GM12878 (cell line): Measurements from ENCODE around the gene FBXL14. TPM values are rescaled to one million over a fixed set of nuclear protein-coding genes. Genes with fewer than 3 reads are reported as not detected.

Experiments
- DPF2 ChIP-seq: fragments of 450-650 bp; IDR thresholded peaks from 2 replicates; pipeline ENCODE4 v1.6.1; 2017; ENCODE audit warnings: mild to moderate bottlenecking
- FOXK2 ChIP-seq: fragments of 450-650 bp; IDR thresholded peaks from 2 replicates; pipeline ENCODE4 v1.6.1; 2017; ENCODE audit warnings: mild to moderate bottlenecking, moderate library complexity
- KAT2A ChIP-seq: conservative IDR thresholded peaks from 2 replicates; pipeline ENCODE4 v1.6.1; 2011; ENCODE audit warnings: low read depth, low read length; ENCODE audit not compliant: control insufficient read depth
- TCF3 ChIP-seq: IDR thresholded peaks from 2 replicates; pipeline ENCODE4 v1.6.1; 2012; ENCODE audit warnings: low read depth, mild to moderate bottlenecking, low read length, borderline replicate concordance; ENCODE audit not compliant: insufficient read depth
- ZNF217 ChIP-seq: fragments of 450-650 bp; IDR thresholded peaks from 2 replicates; pipeline ENCODE4 v1.6.1; 2017; ENCODE audit warnings: antibody characterized with exemption, mild to moderate bottlenecking
- polyA plus RNA-seq, 11 experiments: library from polyadenylated mRNA; depleted of rRNA in 4 of 11; unstranded in 6 of 11; stranded (reverse) in 5 of 11; fragments of >200 nt; fragmentation: Nextera tagmentation in 4 of 11; fragmentation: Illumina TruSeq in 1 of 11; extraction: Ambion mirVana in 4 of 11; extraction: Trizol in 1 of 11; gene quantifications; 1 replicate in 1 of 11; 2 replicates in 10 of 11; pipeline versions ENCODE4 v1.2.1 to v1.2.3, GENCODE V29; 2011 to 2016; ENCODE audit warnings: inconsistent platforms in 2 of 11, missing spikeins in 2 of 11, low read depth in 1 of 11
- total RNA-seq, 4 experiments: library from RNA; depleted of rRNA in 3 of 4; stranded (reverse); fragments of >200 nt in 3 of 4; fragmentation: Illumina TruSeq in 1 of 4; extraction: Trizol in 1 of 4; gene quantifications; 2 replicates each; pipeline versions ENCODE4 v1.2.1 to v1.2.3, GENCODE V29; 2013 to 2021
- TF ChIP-seq, protein P1 (sequence below): fragments of 450-650 bp; IDR thresholded peaks from 2 replicates; pipeline ENCODE4 v1.6.1; 2017; ENCODE audit warnings: antibody characterized with exemption, mild to moderate bottlenecking, moderate library complexity
- TF ChIP-seq, protein P2 (sequence below): fragments of 450-650 bp; formaldehyde crosslinking; IDR thresholded peaks from 2 replicates; pipeline ENCODE4 v1.4.0; 2020; ENCODE audit warnings: mild to moderate bottlenecking, moderate library complexity

The FBXL14 gene
- total and polyA plus RNA-seq, 10 of the 15 experiments (the other 5 are each of a cell fraction or from before 2014, with no cell fraction given) = 0.44 to 19.0 (median 2.9) TPM

DNA sequence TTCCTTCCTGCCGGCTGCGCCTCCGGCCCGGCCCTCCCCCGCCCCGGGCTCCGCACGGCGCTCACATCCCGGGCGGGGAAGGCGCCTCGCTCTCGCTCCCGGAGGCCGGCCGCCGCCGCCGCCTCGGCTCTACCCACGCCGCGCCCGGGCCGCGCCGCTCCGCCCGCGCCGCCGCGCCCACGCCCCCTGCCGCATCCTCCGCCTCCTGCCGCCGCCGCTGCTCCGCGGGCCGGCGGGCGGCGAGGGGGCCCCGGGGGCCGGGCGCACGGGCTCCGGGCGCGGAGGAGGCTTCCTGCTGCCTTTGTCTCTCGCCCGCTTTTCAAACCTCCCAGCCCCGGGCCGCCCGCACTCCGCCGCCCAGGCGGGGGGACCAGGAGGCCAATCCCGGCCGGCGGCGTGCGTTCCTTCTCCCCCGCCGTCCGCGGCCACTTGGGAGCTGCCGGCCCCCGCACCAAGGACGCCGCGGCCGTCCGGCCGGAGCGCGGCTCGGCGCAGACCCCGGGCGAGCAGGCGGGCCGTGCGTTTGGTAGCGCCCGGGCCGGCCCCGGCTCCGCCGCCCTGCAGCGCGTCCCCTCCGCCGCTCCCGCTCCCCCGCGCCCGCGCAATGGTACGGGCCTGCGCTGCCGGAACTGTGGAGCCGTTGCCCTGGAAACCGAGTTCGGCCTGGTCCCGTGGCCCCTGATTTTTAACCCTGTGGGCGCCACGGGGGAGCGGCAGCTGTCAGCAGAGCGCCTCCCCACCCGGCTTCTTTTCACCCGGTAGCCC, at the start of gene FBXL14 (continued):
- TF ChIP-seq ZNF217 = peak; percentile 77
- TF ChIP-seq KAT2A = no peak
- TF ChIP-seq, protein P1, sequence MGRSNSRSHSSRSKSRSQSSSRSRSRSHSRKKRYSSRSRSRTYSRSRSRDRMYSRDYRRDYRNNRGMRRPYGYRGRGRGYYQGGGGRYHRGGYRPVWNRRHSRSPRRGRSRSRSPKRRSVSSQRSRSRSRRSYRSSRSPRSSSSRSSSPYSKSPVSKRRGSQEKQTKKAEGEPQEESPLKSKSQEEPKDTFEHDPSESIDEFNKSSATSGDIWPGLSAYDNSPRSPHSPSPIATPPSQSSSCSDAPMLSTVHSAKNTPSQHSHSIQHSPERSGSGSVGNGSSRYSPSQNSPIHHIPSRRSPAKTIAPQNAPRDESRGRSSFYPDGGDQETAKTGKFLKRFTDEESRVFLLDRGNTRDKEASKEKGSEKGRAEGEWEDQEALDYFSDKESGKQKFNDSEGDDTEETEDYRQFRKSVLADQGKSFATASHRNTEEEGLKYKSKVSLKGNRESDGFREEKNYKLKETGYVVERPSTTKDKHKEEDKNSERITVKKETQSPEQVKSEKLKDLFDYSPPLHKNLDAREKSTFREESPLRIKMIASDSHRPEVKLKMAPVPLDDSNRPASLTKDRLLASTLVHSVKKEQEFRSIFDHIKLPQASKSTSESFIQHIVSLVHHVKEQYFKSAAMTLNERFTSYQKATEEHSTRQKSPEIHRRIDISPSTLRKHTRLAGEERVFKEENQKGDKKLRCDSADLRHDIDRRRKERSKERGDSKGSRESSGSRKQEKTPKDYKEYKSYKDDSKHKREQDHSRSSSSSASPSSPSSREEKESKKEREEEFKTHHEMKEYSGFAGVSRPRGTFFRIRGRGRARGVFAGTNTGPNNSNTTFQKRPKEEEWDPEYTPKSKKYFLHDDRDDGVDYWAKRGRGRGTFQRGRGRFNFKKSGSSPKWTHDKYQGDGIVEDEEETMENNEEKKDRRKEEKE = peak; percentile 89
- TF ChIP-seq DPF2 = peak; percentile 83
- peak; percentile 86 for TF ChIP-seq FOXK2
- TF ChIP-seq, protein P2, sequence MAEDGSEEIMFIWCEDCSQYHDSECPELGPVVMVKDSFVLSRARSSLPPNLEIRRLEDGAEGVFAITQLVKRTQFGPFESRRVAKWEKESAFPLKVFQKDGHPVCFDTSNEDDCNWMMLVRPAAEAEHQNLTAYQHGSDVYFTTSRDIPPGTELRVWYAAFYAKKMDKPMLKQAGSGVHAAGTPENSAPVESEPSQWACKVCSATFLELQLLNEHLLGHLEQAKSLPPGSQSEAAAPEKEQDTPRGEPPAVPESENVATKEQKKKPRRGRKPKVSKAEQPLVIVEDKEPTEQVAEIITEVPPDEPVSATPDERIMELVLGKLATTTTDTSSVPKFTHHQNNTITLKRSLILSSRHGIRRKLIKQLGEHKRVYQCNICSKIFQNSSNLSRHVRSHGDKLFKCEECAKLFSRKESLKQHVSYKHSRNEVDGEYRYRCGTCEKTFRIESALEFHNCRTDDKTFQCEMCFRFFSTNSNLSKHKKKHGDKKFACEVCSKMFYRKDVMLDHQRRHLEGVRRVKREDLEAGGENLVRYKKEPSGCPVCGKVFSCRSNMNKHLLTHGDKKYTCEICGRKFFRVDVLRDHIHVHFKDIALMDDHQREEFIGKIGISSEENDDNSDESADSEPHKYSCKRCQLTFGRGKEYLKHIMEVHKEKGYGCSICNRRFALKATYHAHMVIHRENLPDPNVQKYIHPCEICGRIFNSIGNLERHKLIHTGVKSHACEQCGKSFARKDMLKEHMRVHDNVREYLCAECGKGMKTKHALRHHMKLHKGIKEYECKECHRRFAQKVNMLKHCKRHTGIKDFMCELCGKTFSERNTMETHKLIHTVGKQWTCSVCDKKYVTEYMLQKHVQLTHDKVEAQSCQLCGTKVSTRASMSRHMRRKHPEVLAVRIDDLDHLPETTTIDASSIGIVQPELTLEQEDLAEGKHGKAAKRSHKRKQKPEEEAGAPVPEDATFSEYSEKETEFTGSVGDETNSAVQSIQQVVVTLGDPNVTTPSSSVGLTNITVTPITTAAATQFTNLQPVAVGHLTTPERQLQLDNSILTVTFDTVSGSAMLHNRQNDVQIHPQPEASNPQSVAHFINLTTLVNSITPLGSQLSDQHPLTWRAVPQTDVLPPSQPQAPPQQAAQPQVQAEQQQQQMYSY (CRISPR knock-in tag) = no peak
- 0 out of 2 replicates have a peak, but pooled peaks have one; percentile 13 for TF ChIP-seq TCF3
